Lung (tissue), 12 donors: ENCODE results near the gene PLCZ1. TPM values are rescaled to one million over a fixed set of nuclear protein-coding genes. Genes with fewer than 3 reads are reported as not detected.

Experiments used
- ATAC-seq: fragments of 200-7000 bp; cut with Tn5 transposase; one replicate; pipeline ENCODE4 v1.9.1; 2020; ENCODE audit warnings: moderate number of reproducible peaks; ENCODE audit not compliant: insufficient read depth, low FRiP score
- DNase-seq, 3 donors: peaks; one replicate each; pipeline ENCODE4 v3.0.0-alpha.2; 2013 to 2017
- H3K27ac ChIP-seq, 2 donors: one replicate each; pipeline ENCODE4 v1.5.1; 2013; ENCODE audit warnings: mild to moderate bottlenecking in 2 of 2, moderate library complexity in 2 of 2, control low read depth in 1 of 2, inconsistent platforms in 1 of 2, low read depth in 1 of 2, low read length in 1 of 2
- H3K27me3 ChIP-seq, 3 donors: one replicate each; pipeline ENCODE4 v1.5.1; 2013; ENCODE audit warnings: low read length in 2 of 3; ENCODE audit not compliant: control insufficient read depth in 3 of 3, insufficient read depth in 3 of 3
- H3K36me3 ChIP-seq, 4 donors: one replicate each; pipeline ENCODE4 v1.5.1; 2013; ENCODE audit warnings: low read length in 4 of 4, mild to moderate bottlenecking in 1 of 4, moderate library complexity in 1 of 4; ENCODE audit not compliant: control insufficient read depth in 4 of 4, insufficient read depth in 4 of 4
- H3K4me1 ChIP-seq, 5 donors: one replicate each; pipeline ENCODE4 v1.5.1; 2013; ENCODE audit warnings: low read length in 5 of 5, mild to moderate bottlenecking in 2 of 5, moderate library complexity in 1 of 5; ENCODE audit not compliant: control insufficient read depth in 5 of 5, insufficient read depth in 5 of 5
- H3K4me3 ChIP-seq: one replicate; pipeline ENCODE4 v1.5.1; 2013; ENCODE audit warnings: mild to moderate bottlenecking, control low read depth, moderate library complexity
- H3K9ac ChIP-seq, 2 donors: one replicate each; pipeline ENCODE4 v1.5.1; 2013; ENCODE audit warnings: low read length in 2 of 2, control low read depth in 1 of 2; ENCODE audit not compliant: insufficient read depth in 1 of 2
- H3K9me3 ChIP-seq, 4 donors: one replicate each; pipeline ENCODE4 v1.5.1; 2013; ENCODE audit warnings: low read length in 3 of 4, mild to moderate bottlenecking in 1 of 4, moderate library complexity in 1 of 4; ENCODE audit not compliant: control insufficient read depth in 4 of 4, insufficient read depth in 3 of 4
- CTCF ChIP-seq: IDR thresholded peaks from 2 replicates; pipeline ENCODE4 v1.5.1; 2012; ENCODE audit warnings: mild to moderate bottlenecking; ENCODE audit errors: control extremely low read depth, extremely low read depth
- WGBS, 2 donors: extraction: QIAGEN DNeasy Blood & Tissue Kit; methylation state at CpG; one replicate each; pipeline ENCODE4 v1.1.7; 2013; 5-methylcytosine and 5-hydroxymethylcytosine counted together
- polyA plus RNA-seq, 2 donors: library from polyadenylated mRNA; stranded (reverse); fragments of 200-250 nt; gene quantifications; one replicate each; pipeline ENCODE4 v1.2.1, GENCODE V29; 2013
- total RNA-seq, 2 donors: library from RNA; depleted of rRNA in 1 of 2; stranded (reverse); fragments of >200 nt in 1 of 2; gene quantifications; one replicate each; pipeline ENCODE4 v1.2.1, GENCODE V29; 2014 to 2021
- donor health status: control.
- donor health status: control.
- donor health status: Bipolar disorder and iron deficiency.
- donor health status: healthy.
- donor health status: DM: yes; HTN: yes; CAD: no.

The PLCZ1 gene
- total and polyA plus RNA-seq, 4 donors, result not detected

- ATAC-seq (peak; percentile 77), DNase-seq (no peak)
These were observed 14.1 kb downstream of the PLCZ1 start for GRCh38 chr12:18723752-18724151.

DNA sequence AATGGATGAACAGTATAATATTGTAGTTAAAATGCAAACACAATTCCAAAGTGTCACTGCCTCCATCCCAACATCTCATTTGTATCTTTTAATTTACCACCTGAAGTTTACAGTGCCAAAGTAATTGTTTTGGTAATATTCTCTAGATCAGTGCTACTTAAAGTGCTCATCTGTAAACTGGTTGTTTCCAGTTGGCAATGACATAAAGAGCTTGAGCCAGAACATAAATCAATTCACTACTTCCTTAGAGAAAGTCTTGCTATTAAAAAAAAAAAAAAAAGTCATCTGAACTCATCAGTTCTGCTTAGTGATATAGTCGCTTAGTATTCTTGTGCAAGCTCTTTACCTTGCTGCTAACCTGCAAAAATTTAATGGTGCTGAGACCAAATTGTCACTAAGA, 16.4 kb downstream of the PLCZ1 start:
- WGBS, 2 donors, result 89 to 93% methylated on average over 1 of the region's 1 CpG
- Histone ChIP-seq H3K4me1 (no peaks in the 10 kb centered on the region), H3K27me3 (no peaks in the 10 kb centered on the region), H3K27ac (no peak overlapping the region), H3K9ac (no peak overlapping the region), H3K4me3 (no peak overlapping the region), H3K9me3 (no peaks in the 10 kb centered on the region), H3K36me3 (no peaks in the 10 kb centered on the region)
- TF ChIP-seq CTCF, result no peak
- ATAC-seq (no peak), DNase-seq (no peak)

More at GRCh38 chr12:18723752-18724151, 14.1 kb downstream of the PLCZ1 start:
- H3K27ac ChIP-seq, result no peak overlapping the region
- H3K9ac ChIP-seq, result no peak overlapping the region
- H3K27me3 ChIP-seq, result no peaks in the 10 kb centered on the region
- H3K36me3 ChIP-seq, result no peaks in the 10 kb centered on the region
- H3K4me1 ChIP-seq, result peaks cover 0 to 3% (median 0%) of the 10 kb centered on the region in 5 donors
- no peak overlapping the region for H3K4me3 ChIP-seq
- 72 to 86% methylated on average over 2 of the region's 2 CpGs for WGBS, 2 donors
- H3K9me3 ChIP-seq, result no peaks in the 10 kb centered on the region
- TF ChIP-seq CTCF, result no peak

DNA sequence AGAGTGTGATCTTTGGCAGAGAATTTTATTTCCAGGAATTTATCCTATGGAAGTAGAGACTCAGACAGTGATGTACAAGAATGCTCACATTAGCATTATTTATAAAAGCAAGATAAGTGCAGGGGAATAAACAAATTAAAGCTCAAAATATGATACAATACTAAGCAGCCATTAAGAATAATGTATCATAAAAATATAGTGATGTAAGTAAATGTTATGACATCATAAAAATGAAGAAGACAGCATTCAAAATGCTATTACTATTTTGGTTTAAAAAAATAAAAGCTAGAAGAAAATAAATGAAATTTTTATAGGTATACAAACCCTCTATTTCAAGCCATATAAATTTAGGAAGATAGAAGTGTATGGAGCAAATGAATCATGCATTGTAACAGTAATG, 17.1 kb downstream of the PLCZ1 start:
- Histone ChIP-seq H3K36me3 (no peaks in the 10 kb centered on the region), H3K9me3 (no peaks in the 10 kb centered on the region), H3K27me3 (no peaks in the 10 kb centered on the region), H3K4me1 (no peaks in the 10 kb centered on the region), H3K27ac (no peak overlapping the region), H3K4me3 (no peak overlapping the region), H3K9ac (no peak overlapping the region)
- no peak for TF ChIP-seq CTCF
- ATAC-seq (no peak), DNase-seq (no peak)

- Histone ChIP-seq H3K4me3 (no peak overlapping the region), H3K27me3 (no peaks in the 10 kb centered on the region), H3K36me3 (no peaks in the 10 kb centered on the region), H3K9ac (no peak overlapping the region), H3K4me1 (no peaks in the 10 kb centered on the region), H3K27ac (no peak overlapping the region), H3K9me3 (no peaks in the 10 kb centered on the region)
- WGBS, 2 donors, result 64 to 90% methylated on average over 3 of the region's 3 CpGs
- TF ChIP-seq CTCF, result no peak
- ATAC-seq, result no peak
- DNase-seq, result no peak
These were observed 17.8 kb downstream of the PLCZ1 start for GRCh38 chr12:18719922-18720510.
